Ramos (cell line): ENCODE results near the gene COMP.
"Not testable (repeated sequence)": the region's sequence is repeated elsewhere in the genome, so short reads cannot be mapped to it uniquely, and the experiment has no call there.

Source experiments
- in situ Hi-C: fragments of 300-500 bp; cut with MboI; formaldehyde crosslinking; loops from one replicate; pipeline ENCODE4 v1.14.3; 2022; ENCODE audit warnings: low sequenced_read_pairs; ENCODE audit not compliant: unreplicated experiment

COMP gene

DNA sequence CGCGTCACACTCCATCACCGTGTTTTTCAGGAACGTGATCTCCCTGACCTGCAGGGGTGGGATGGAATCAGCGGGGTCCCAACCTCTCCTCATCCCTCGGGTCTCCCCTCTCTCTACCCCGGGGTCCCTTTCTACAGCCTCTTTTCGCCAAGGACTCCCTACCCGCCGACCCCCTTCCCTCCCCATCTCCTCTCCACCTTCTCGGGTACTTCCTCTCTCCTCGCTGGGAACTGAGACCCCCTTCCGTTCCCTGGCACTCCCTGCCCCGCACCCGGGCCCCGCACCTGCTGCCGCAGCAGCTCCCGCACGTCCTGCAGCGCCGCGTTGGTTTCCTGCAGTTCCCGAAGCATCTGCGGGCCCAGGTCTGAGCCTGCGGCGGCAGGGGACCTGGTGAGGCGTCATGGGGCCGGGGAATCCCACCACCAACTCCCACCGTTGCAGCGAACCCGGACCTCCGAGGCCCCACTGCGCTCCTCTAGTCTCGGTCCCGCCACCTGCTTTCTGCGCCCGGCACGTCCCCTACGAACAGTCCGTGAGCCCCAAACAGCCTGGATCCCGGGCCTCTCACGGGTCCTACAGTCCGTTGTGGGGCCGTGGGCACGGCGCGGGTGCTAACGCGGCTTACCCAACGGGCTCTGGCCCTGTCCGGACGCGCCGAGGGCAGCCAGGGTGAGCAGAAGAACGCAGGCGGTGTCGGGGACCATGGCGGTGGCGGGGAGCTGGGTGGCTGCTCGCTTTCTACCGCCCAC lies at the start of gene COMP:
TSS of gene COMP (minus strand) at position 740 of the 749 bp plus-strand sequence. CDS start at position 704, 36 bp downstream.
- in situ Hi-C loops, result no loop called here

DNA sequence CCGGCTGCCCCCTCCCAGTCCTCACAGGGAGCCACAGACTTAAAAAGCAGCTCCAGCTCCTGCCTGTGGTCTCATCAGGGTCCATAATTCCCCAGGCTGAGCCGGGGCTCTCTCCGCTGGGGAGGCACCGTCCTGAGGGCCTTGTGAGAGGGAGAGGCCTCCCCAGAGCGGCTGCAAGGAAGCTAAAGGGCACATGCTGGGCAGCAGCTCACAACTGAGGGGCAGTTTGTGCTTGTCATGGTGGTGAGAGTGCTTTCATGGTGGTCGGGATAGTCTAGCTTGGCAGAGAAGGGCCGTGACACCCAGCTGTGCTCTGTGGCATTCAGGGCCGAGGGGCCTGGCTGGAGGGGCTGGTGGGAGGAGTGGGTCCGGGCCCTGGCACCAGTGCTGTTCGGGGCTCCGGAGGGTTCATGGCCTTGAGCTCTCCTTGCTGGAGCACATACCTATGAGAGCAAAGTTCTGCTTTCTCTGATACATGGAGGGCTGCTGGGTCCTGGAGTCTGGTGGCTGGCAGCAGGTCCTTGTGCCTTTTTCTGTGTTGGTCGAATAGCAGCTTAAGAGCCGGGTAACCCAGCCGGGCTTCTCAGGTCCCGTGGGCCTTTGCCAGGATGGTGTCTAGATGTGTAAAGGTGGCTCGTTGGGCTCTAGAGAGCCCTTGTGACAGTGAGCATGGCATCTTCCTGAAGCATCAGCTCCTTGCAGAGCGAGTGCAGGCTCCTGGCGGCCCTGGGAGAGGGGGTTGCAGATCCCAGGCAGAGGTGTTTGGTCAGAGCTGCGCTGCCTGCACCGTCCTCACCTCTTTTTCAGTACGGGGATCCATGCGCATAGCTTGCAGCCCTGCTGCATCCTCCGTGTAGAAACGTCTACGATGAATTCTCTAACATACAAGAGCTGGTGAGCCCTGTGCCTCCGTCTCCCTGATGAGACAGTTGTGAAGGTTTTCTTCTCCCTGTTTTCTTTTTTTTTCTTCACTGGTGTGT lies 49.5 kb upstream of the COMP start:
- in situ Hi-C loops, result no loop called here

- in situ Hi-C loops, result no loop called here
Observed at GRCh38 chr19:18839465-18840287, 48.6 kb upstream of the COMP start.

DNA sequence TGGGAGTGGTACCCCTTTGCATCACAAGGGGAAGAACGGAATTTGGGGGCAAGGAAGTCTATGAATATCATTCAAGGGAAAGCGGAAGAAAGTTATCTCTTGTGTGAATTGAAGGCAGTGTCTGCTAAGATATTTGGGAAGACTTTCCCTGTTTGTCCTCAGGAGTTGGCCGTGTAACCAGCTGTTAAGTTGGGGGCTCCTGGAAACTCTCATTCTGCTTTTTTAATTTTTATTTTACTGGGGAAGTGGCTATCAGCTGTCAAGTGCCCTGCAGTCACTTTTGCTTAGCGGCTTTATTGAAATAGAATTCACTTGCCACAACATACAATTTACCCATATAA lies 43.5 kb upstream of the COMP start:
- in situ Hi-C loops, result no loop called here

GRCh38 chr19:18833849-18834643 lies 42.9 kb upstream of the COMP start:
- in situ Hi-C loops, result no loop called here

DNA sequence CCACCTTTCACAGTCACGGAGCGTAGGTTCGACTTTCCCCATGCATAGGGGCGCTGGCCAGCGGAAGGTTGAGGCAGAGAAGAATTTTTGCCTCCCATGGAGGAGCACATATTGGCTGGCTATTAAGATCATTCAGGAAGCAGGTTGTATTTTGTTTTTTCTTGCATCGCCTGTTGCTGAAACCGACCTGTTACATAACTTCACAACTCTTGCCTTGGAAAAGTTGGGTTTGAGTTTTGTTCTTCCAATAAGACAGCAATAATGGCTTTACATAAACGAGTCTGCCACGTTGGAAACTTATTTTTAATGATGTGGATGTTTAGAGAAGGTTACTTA lies 42.0 kb upstream of the COMP start:
- in situ Hi-C loops, result no loop called here

DNA sequence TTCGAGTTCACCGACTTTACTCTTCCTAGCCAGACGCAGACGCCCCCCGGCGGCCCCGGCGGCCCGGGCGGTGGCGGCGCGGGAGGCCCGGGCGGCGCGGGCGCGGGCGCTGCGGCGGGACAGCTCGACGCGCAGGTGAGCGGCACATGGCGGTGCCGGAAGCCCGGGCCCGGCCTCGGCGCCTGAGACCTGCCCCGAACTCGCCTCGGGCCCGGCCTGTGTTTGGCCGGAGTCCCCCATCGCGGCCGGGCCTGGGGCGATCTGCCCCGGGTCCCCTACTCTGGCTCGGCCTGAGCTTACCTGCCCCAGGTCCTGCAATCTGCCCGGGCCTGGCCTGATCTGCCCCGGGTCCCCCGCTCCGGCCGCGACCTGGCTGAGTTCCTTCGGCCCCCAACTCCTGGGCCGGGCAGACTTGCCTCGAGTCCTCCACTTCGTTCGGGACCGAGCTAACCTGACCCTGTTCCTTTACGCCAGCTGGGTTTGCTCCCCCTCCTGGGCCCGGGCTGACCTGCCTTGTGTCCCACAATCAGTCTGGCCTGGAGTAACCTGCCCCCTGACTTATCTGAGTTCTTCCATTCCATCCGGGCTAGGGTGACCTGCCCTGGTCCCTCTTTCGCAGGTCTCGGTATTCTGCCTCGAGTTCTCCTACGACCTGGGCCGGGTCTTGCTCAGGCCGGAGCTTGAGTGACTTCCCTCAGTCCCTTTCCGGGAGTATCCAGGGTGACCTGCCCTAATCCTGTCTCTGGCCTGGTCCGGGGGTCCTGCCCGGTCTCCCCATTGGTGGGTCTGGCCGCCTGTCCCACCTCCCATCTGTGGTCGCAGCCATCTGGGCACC lies 41.4 kb upstream of the COMP start:
- in situ Hi-C loops, result no loop called here

- in situ Hi-C loops, result no loop called here
Observed at GRCh38 chr19:18831524-18832305, 40.6 kb upstream of the COMP start, which contains the start of gene UPF1. UPF1 (plus strand) TSS chr19:18831959; CDS start chr19:18832210, 251 bp downstream.

DNA sequence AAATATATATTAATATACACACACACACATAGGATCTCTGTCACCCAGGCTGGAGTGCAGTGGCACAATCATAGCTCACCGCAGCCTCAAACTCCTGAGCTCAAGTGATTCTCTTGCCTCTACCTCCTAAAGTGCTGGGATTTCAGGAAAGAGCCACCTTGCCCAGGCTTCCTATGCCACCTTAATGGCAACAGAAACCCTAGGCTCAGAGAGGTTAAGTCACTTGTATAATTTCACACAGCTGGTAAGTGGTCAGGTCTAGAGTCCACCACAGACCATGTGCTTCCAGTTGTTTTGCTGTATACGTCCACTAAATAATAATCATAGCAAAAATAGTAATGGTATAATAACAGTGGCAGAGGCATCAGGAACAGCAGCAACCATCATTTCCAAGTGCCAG lies 39.4 kb upstream of the COMP start:
- in situ Hi-C loops, result no loop called here

- in situ Hi-C loops, result no loop called here
Observed at GRCh38 chr19:18828786-18829185, 37.7 kb upstream of the COMP start.

DNA sequence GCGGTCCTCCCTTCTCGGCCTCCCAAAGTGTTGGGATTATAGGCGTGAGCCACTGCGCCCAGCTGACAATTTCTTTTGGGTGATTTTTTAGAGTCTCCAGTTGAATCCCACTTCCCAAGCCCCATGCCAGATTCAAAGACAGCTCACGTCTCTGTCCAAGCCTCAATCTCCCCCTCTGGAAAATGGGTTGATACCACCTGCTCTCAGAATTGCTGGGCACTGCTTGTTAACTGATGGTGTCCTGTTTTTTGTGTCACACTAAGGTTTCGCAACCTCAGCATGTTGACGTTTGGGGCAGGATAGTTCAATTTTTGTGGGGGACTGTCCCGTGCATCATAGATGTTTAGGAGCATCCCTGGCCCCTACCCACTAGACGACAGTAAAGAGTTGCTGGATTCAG lies 26.5 kb upstream of the COMP start:
- in situ Hi-C loops, result no loop called here

DNA sequence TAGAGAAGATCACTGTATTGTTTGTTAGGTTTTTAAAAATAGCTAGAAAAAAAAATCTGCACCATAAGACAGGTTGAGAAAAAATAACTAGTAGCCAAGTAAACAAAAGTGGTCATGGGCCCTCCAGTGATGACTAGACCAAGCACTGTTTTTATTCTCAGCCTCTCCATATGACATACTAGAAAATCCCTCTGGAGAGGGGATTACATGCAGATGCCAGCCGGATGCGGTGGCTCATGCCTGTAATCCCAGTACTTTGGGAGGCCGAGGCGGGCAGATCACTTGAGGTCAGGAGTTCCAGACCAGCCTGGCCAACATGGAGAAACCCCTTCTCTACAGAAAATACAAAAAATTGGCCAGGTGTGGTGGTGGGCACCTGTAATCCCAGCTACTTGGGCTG lies 25.5 kb upstream of the COMP start:
- in situ Hi-C loops, result not testable (repeated sequence)

DNA sequence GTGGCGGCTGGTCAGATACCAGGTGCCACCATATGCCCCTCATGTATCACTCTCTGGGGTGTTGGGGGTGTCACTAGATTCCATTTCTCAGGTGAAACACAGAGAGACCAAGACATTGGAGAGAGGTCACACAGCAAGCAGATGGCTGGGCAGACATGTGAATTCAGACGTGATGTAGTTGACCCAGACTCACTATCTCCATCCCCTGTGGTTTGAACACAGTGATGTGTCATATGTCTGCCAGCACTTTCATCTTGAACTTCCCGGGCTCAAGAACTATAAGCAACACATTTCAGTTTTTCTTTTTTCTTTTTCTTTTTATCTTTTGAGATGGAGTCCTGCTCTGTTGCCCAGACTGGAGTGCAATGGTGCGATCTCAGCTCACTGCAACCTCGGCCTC lies 24.6 kb upstream of the COMP start:
- in situ Hi-C loops, result no loop called here

- in situ Hi-C loops, result no loop called here
Observed at GRCh38 chr19:18814063-18814462, 23.0 kb upstream of the COMP start.

DNA sequence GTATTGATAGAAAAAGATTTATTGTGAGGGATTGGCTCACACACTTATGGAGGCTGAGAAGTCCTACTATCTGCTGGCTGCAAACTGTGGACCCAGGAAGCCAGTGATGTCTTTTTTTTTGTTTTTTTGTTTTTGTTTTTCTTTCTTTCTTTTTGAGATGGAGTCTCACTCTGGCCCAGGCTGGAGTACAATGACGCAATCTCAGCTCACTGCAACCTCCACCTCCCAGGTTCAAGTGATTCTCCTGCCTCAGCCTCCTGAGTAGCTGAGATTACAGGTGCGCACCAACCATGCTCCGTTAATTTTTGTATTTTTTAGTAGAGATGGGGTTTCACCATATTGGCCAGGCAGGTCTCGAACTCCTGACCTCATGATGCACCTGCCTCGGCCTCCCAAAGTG lies 20.5 kb upstream of the COMP start:
- in situ Hi-C loops, result not testable (repeated sequence)

DNA sequence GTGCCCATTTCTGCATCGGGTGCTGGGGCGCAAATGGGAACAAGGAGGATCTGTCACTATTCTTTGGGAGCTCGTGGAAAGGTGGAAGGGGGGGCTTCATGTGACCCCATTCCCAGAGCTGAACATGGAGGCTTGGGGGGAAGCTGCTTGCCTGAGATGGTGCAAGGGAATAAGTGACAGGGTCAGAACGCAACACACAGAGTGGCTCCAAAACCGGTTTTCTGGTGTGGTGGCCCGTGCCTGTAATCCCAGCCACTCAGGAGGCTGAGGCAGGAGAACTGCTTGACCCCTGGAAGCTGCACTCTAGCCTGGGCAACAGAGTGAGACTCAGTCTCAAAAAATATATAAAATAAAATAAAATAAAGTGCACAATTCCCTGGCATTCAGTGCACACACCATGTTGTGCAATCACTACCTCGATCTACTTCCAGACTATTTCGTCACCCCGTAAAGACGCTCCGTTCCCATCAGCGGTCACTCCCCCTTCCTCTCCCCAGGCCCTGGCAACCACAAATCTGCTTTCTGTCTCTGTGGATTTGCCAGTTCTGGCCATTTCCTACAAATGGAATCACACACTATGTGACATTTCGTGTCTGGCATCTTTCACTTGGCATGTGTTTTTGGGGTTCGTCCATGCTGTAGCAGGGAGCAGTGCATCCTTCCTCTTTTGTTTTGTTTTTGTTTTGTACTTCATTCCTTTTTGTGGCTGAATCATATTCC lies 18.2 kb upstream of the COMP start:
- in situ Hi-C loops, result no loop called here

DNA sequence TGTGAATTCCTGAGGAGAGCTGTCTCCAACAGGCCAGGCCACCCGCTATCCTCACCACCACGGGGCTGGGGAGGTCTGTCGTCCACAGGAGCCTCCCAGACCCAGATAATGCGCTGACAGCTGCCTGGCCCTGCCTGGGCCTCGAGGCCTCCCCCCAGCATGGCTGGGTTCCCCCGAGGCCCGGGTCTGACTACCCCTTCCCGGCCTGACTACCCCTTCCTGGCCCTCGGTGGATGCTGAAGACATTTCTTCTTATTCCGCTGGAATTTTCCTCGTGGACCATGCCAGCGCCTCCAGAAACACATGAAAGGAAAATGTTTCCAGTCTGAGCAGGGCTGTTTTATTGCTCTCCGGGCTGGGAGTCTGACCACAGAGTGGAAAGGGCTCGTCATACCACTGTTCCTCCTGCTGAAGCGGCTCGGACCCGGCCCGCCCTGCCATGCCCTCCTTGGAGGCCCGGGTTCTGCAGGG lies 16.8 kb upstream of the COMP start:
- in situ Hi-C loops, result no loop called here
